Measurements from ENCODE around the gene MEGF8.

- TF ChIP-seq REST (IDR thresholded peaks at IDR 0.05; ENCODE audit: insufficient replicate concordance, low read depth), result no peak
- no peak for TF ChIP-seq CTCF (IDR thresholded peaks at IDR 0.05; ENCODE audit: insufficient read depth, low read length)
Observed at GRCh38 chr19:42323852-42324654, 1.4 kb upstream of the MEGF8 start.

Data from HL-60 (cell line).